Stimulated activated CD8-positive, alpha-beta memory T cell treated with anti-CD3 and anti-CD28 coated beads, Interleukin-7, amount 100 ng/mL, for 24 hours (primary cell): Measurements from ENCODE around the gene PSD4.

ENCODE experiments used
- DNase-seq: peaks from one replicate; pipeline ENCODE4 v3.0.0-alpha.2; 2020; ENCODE audit warnings: low read depth

Gene PSD4

GRCh38 chr2:113173542-113174375 lies at the start of gene PSD4:
PSD4 (plus strand) TSS chr2:113173971; CDS start chr2:113182457, 8,486 bp downstream.
- peak; percentile 65 for DNase-seq

GRCh38 chr2:113124181-113124961 lies 49.4 kb upstream of the PSD4 start:
- DNase-seq = no peak

- no peak for DNase-seq
Measured at GRCh38 chr2:113124984-113125855, 48.6 kb upstream of the PSD4 start.

GRCh38 chr2:113126845-113127645 lies 46.7 kb upstream of the PSD4 start, which contains the start of gene IL1RN:
IL1RN (plus strand) TSS chr2:113127598; CDS start chr2:113127625, 27 bp downstream.
- DNase-seq = no peak

GRCh38 chr2:113127646-113128570 lies 45.9 kb upstream of the PSD4 start:
- no peak for DNase-seq

DNA sequence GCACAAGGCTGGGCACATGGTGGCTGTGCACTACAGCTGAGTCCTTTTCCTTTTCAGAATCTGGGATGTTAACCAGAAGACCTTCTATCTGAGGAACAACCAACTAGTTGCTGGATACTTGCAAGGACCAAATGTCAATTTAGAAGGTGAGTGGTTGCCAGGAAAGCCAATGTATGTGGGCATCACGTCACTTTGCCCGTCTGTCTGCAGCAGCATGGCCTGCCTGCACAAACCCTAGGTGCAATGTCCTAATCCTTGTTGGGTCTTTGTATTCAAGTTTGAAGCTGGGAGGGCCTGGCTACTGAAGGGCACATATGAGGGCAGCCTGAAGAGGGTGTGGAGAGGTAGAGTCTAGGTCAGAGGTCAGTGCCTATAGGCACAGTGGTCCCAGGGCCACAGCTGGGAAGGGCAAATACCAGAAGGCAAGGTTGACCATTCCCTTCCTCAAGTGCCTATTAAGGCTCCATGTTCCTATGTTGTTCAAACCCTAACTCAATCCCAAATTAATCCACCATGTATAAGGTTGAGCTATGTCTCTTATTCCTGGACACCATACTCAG lies 44.2 kb upstream of the PSD4 start:
- DNase-seq = no peak

DNA sequence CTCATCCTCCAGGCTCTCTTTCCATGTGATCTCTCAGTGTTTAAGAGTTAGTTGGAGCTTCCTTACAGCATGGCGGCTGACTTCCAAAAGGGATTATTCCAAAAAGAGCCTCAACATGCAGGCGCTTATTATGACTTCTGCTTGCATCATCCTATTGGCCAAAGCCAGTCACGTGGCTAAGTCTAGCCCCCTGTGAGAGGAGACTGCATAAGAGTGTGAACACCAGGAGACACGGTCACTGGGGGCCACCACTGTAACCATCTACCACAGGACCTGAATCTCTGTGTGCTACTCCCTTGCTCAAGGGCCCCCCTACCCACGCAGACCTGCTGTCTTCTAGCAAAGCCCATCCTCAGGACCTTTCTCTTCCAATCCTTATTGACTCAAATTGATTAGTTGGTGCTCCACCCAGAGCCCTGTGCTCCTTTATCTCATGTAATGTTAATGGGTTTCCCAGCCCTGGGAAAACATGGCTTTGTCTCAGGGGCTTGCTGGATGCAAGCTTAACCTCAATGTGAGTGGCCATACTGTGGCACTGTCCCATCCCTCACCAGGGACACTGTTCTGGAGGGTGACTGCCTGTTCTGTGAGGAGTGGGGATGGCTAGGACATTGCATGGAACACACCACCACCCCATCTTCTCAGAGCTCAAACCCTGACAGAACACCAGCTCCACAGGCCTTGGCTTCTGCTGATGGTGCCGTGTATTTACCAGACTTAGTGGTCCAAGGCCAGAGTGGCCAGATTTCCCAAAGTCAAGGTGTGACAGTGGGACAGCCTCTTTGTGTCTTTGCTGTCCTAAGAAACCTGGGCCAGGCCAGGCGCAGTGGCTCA lies 42.2 kb upstream of the PSD4 start:
- DNase-seq = no peak

- DNase-seq = no peak
Measured at GRCh38 chr2:113132414-113133021, 41.3 kb upstream of the PSD4 start.

GRCh38 chr2:113133704-113134598 lies 39.8 kb upstream of the PSD4 start:
- no peak for DNase-seq

DNA sequence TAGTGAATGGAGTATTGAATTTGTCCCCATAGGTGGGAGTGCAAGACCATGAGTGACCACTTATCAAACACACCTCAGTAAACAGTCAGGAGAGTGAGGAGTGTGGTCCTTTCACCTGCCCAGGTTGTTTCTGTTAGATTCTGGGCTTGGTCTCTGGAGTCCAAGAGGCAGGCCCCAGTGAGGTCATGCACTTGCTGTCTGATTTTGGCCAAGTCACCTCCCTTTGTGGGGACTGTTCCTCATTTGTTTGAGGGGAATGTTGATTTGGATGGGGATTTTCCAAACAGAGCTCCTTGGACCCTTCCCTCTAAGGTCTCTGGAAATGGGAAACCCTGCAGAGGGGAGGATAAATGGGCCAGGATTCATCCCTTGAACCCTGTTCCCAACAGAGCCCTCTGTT lies 39.1 kb upstream of the PSD4 start:
- no peak for DNase-seq

DNA sequence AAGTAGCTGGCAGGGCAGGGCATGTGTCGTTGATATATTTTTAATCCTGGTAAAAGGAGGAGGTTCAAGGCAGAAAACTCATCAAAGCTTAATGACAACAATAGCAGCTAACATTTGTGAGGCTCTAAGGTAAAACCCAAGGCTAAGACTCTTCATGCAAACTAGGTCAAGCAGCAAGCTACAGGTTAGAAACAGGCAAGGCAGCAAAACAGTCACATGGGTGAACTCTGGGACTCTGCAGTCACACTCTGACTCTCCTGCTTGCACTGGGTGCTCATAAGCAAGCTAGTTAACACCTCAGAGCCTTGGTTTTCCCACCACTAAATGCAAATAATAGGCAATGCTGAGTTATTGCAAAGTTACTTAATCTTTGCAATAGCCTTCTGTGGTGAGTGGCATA lies 38.5 kb upstream of the PSD4 start:
- DNase-seq = no peak

DNA sequence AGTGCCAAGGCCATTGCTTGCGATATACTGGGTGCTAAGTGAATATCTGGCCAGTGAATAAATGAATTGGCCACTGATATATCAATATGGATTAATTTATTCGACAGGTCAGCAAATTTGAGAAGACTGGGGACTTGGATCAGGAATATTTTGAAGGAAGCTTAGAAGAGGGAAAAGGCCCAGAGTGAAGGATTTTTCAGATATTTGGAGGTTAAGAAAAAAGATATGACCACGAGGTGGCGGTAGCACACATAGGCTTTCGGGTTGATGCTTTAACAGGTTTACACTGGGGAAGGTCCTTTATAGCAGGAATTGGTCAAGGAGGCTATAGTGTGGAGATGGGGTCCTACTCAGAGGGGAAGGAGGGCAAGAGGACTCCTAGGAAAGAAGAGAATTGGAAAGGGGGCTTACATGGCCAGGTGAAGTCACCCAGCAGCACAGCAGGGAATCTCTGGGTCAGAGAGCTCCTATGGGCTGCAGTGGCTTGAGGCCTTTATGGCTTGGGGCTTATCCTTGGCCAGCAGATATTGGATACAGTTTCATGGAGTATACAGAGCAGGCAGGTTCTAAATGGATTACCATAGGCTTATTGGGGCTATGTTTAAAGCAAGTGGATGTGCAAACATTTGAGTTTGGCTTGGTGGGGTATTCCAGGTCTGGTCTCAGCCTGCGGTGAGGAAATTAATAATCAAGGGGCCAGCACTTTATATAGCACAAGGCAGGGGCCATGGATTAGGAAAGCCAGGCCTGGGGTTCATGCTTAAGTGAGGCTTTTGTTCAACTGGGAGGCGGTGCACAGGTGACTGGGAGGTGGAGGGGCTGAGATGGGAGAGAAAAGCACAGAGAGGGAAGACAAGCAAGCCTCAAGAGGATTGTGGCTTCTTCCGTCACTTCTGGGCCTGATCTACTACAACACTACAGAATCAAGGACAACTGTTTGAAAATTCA lies 36.7 kb upstream of the PSD4 start:
- no peak for DNase-seq

- DNase-seq = no peak
Measured at GRCh38 chr2:113137827-113138226, 35.9 kb upstream of the PSD4 start.

GRCh38 chr2:113138428-113139322 lies 35.1 kb upstream of the PSD4 start:
- no peak for DNase-seq

- DNase-seq = no peak
Measured at GRCh38 chr2:113141451-113141850, 32.3 kb upstream of the PSD4 start.
